T-cell (primary cell): ENCODE measurements around the gene ORM2. TPM values are rescaled to one million over a fixed set of nuclear protein-coding genes. Genes with fewer than 3 reads are reported as not detected.

ENCODE experiments used
- ATAC-seq, 4 experiments: fragments of 200-7000 bp in 3 of 4; fragments of 150-1000 bp in 1 of 4; cut with Tn5 transposase; replicated peaks in 1 of 4; 1 replicate in 3 of 4; 2 replicates in 1 of 4; pipeline ENCODE4 v1.10.0; 2021; ENCODE audit warnings: moderate library complexity in 3 of 4, mild to moderate bottlenecking in 2 of 4, moderate number of reproducible peaks in 1 of 4
- CTCF ChIA-PET, 2 donors: fragments of 300-600 bp; sonication (Branson Sonifier 250); formaldehyde crosslinking; loops; one replicate each; lab custom pipeline; 2022; ENCODE audit warnings: antibody characterized with exemption in 2 of 2; lab: Charles Lee
- POLR2A ChIA-PET, 2 donors: fragments of 300-600 bp; sonication (Branson Sonifier 250); formaldehyde crosslinking; loops; one replicate each; lab custom pipeline; 2022; ENCODE audit warnings: antibody characterized with exemption in 2 of 2; lab: Charles Lee
- DNase-seq, 35 experiments: peaks; one replicate each; pipeline versions ENCODE4 v3.0.0 to v3.0.0-alpha.2; 2013 to 2023
- H3K27ac ChIP-seq: one replicate; pipeline ENCODE4 v1.5.1; 2013; ENCODE audit warnings: low read length
- H3K27me3 ChIP-seq, 2 experiments: replicated peaks in 1 of 2; 1 replicate in 1 of 2; 2 replicates in 1 of 2; pipeline versions ENCODE4 v1.6.1 to v1.7.0; 2013; ENCODE audit warnings: low read length in 1 of 2, mixed read lengths in 1 of 2; ENCODE audit not compliant: control insufficient read depth in 2 of 2, insufficient read depth in 2 of 2; ENCODE audit errors: extremely low read depth in 1 of 2
- H3K36me3 ChIP-seq, 2 donors: 1 replicate in 1 of 2; 2 replicates in 1 of 2; pipeline versions ENCODE4 v1.6.1 to v1.7.0; 2013; ENCODE audit warnings: low read length in 1 of 2; ENCODE audit not compliant: control insufficient read depth in 2 of 2, insufficient read depth in 1 of 2; ENCODE audit errors: extremely low read depth in 1 of 2
- H3K4me1 ChIP-seq, 2 experiments: 1 replicate in 1 of 2; 2 replicates in 1 of 2; pipeline versions ENCODE4 v1.6.1 to v1.7.0; 2013; ENCODE audit warnings: low read length in 2 of 2, mixed read lengths in 1 of 2; ENCODE audit not compliant: insufficient read depth in 2 of 2, control insufficient read depth in 1 of 2; ENCODE audit errors: extremely low read depth in 1 of 2
- H3K4me3 ChIP-seq, 2 donors: 1 replicate in 1 of 2; 2 replicates in 1 of 2; pipeline versions ENCODE4 v1.5.1 to v1.7.0; 2013; ENCODE audit warnings: mild to moderate bottlenecking in 2 of 2, low read length in 1 of 2, moderate library complexity in 1 of 2; ENCODE audit not compliant: control insufficient read depth in 1 of 2; ENCODE audit errors: extremely low read depth in 1 of 2
- H3K9me3 ChIP-seq: 2 replicates; pipeline ENCODE4 v1.7.0; 2013
- H3K27ac Mint-ChIP-seq, 2 donors: one replicate each; pipeline ENCODE4 v1.8.0; 2020 to 2021; ENCODE audit warnings: mild to moderate bottlenecking in 2 of 2, mixed read lengths in 2 of 2
- H3K27me3 Mint-ChIP-seq, 2 donors: one replicate each; pipeline ENCODE4 v1.8.0; 2021 to 2022; ENCODE audit warnings: mixed read lengths in 2 of 2
- H3K36me3 Mint-ChIP-seq: one replicate; pipeline ENCODE4 v1.8.0; 2021; ENCODE audit warnings: mixed read lengths
- H3K4me1 Mint-ChIP-seq, 3 donors: one replicate each; pipeline ENCODE4 v1.8.0; 2020 to 2022; ENCODE audit warnings: mixed read lengths in 3 of 3, mild to moderate bottlenecking in 1 of 3
- H3K4me3 Mint-ChIP-seq, 3 donors: one replicate each; pipeline ENCODE4 v1.8.0; 2020 to 2022; ENCODE audit warnings: mild to moderate bottlenecking in 3 of 3, mixed read lengths in 3 of 3, moderate library complexity in 3 of 3
- H3K9me3 Mint-ChIP-seq, 3 donors: one replicate each; pipeline ENCODE4 v1.8.0; 2020 to 2022; ENCODE audit warnings: mixed read lengths in 3 of 3
- WGBS: methylation state at CpG from one replicate; pipeline ENCODE4 v1.1.5; 2013; ENCODE audit warnings: missing lambda C conversion rate; ENCODE audit not compliant: insufficient coverage; 5-methylcytosine and 5-hydroxymethylcytosine counted together
- total RNA-seq, 35 experiments: library from RNA in 6 of 35; stranded (reverse) in 6 of 35; fragments of 120-200 nt in 1 of 35; gene quantifications; one replicate each; pipeline versions ENCODE4 v1.2.1 to v1.2.4 and lab custom pipeline; 2013 to 2026

The ORM2 gene
- total RNA-seq, 5 donors from 2014 or later (not counting 1 experiment from before 2014, with no cell fraction given) = 1.4 to 2.2 (median 1.8) TPM; not detected in 2

GRCh38 chr9:114367366-114367765 lies 37.7 kb downstream of the ORM2 start:
- 51% methylated on average over 4 of the region's 6 CpGs for WGBS
- no peaks in the 10 kb centered on the region for H3K9me3 ChIP-seq
- DNase-seq = no peak
- H3K27me3 ChIP-seq = no peaks in the 10 kb centered on the region
- no peak for ATAC-seq
- Mint-ChIP-seq H3K36me3 (peaks cover 56% of the 10 kb centered on the region), H3K9me3 (no peaks in the 10 kb centered on the region), H3K27ac (peak overlapping the region; percentile 93 to 97), H3K4me1 (peaks cover 85 to 95% (median 90%) of the 10 kb centered on the region in 3 donors), H3K4me3 (peak overlapping the region; percentile 53 to 77 (median 59)), H3K27me3 (no peaks in the 10 kb centered on the region)
- ChIA-PET CTCF (interaction anchor here (0.5 to 4.7 kb wide), 8 partner anchors 18 to 286 kb away, joined by 3 to 25 read pairs (median 4); partner anchors contain the start of gene AKNA (in 1 of the 2)), POLR2A (interaction anchor here in 1 of 2 donors (1.2 to 2.7 kb wide), 4 partner anchors 16 to 30 kb away, joined by 3 to 16 read pairs (median 6); partner anchors contain the start of gene AKNA)
- H3K4me3 ChIP-seq = no peak overlapping the region
- peaks cover 85 to 95% of the 10 kb centered on the region in 2 experiments for H3K4me1 ChIP-seq
- H3K36me3 ChIP-seq = peaks cover 6 to 88% of the 10 kb centered on the region in 2 donors
- peak overlapping the region; percentile 96 for H3K27ac ChIP-seq

DNA sequence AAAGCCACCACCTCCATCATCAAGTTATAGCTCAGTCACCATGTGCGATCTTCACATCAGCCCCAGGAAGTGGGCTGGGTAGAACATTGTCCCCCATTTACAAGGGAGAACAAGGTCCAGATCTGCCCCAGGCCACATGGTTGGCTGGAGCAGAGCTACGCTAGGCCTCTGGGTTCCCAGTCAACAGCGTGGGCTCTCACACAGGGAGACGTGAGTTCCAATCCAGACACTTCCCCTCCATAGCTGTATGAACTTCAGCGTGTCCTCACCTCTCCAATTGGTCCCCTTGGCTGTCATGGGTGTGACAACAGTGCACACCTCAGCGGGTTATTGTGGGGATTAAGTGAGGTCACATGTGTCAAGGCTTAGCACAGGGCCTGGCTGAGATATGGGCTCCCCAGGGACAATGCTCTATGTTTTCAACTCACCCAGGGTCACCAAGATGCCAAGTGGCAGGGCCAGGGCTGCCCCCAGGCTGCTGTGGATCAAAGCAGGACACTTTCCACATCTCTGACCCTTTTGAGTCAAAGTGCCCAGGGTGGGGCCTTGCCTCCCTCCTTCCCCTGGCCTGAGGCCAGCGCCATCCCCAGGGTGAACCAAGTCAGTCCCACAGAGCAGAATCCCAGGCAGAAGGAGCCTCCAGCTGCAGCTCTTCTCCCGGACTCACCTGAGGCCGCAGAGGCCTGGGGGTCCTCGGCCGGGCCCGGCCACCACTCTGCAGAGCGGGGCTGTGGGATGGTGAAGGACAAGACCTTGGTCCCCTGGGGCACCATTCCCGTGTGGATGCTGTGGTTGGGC lies 38.3 kb downstream of the ORM2 start:
- peak overlapping the region; percentile 93 to 97 for H3K27ac Mint-ChIP-seq
- H3K27me3 Mint-ChIP-seq = no peaks in the 10 kb centered on the region
- no peak overlapping the region for H3K4me3 ChIP-seq
- ChIA-PET POLR2A (interaction anchor here (0.6 to 2.7 kb wide), 5 partner anchors 16 to 30 kb away, joined by 3 to 16 read pairs (median 3); no protein-coding TSS in a partner anchor), CTCF (interaction anchor here (0.5 to 4.7 kb wide), 8 partner anchors 17 to 286 kb away, joined by 3 to 25 read pairs (median 4); partner anchors contain the start of gene AKNA (in 1 of the 2))
- H3K36me3 ChIP-seq = peaks cover 6 to 87% of the 10 kb centered on the region in 2 donors
- peak overlapping the region; percentile 96 for H3K27ac ChIP-seq
- peaks cover 54% of the 10 kb centered on the region for H3K36me3 Mint-ChIP-seq
- H3K9me3 Mint-ChIP-seq = no peaks in the 10 kb centered on the region
- no peaks in the 10 kb centered on the region for H3K27me3 ChIP-seq
- DNase-seq (peak in 1 of 35 experiments; percentile 44), ATAC-seq (no peak)
- no peaks in the 10 kb centered on the region for H3K9me3 ChIP-seq
- peak overlapping the region in 2 of 3 donors; percentile 28 to 77 for H3K4me3 Mint-ChIP-seq
- peaks cover 88 to 96% (median 94%) of the 10 kb centered on the region in 3 donors for H3K4me1 Mint-ChIP-seq
- WGBS = 79% methylated on average over 11 of the region's 14 CpGs
- peaks cover 88 to 95% of the 10 kb centered on the region in 2 experiments for H3K4me1 ChIP-seq

DNA sequence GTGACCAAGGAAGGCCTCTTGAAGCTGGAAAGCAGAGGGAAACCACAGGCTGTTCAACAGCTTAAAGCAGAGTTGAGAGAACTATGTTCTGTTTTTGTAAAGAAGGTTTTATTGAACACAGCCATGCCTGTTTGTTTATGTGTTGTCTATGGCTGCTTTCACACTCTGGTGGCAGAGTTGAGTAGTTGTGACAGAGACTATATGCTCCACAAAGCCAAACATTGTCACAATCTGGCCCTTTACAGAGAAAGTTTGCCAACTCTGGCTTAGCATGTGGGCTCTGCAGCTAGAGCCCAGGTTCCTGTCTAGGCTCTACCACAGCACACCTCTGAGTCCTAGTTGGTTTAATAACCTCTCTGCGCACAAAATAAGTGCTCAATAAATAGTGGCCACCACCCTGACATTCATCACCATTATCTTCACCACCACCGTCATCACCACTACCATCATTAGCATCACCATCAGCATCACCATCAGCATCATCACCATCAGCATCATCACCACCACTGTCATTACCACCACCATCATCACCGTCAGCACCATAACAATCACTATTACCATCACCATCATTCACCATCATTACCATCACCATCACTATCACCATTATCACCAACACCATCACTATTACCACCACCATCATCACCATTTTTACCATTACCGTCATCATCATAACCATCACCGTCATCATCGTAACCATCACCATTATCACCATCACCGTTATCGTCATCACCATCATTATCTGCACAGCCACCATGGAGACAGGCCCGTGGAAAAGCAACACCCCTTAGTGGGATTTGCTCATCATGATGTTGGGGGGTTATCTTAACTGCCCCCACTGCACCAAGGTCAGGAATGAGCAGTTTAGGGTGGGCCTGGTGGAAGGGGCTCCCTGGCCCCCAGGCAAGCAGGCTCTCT lies 39.8 kb downstream of the ORM2 start:
- Mint-ChIP-seq H3K4me3 (peak overlapping the region in 2 of 3 donors; percentile 0 to 79), H3K4me1 (peaks cover 88 to 95% (median 94%) of the 10 kb centered on the region in 3 donors), H3K27me3 (no peaks in the 10 kb centered on the region), H3K27ac (peak overlapping the region; percentile 64 to 69), H3K9me3 (no peaks in the 10 kb centered on the region), H3K36me3 (peaks cover 49% of the 10 kb centered on the region)
- 51% methylated on average over 4 of the region's 9 CpGs for WGBS
- DNase-seq (peak in 11 of 35 experiments; percentile 13 to 73 (median 38)), ATAC-seq (no peak)
- ChIA-PET CTCF (interaction anchor here in 1 of 2 donors (1.0 to 4.7 kb wide), 3 partner anchors 16 to 19 kb away, joined by 3 to 25 read pairs (median 9); partner anchors contain the start of gene AKNA), POLR2A (interaction anchor here (0.5 to 1.4 kb wide), 7 partner anchors 12 to 28 kb away, joined by 3 to 15 read pairs (median 4); partner anchors contain the start of gene AKNA (in 1 of the 2))
- no peaks in the 10 kb centered on the region for H3K27me3 ChIP-seq
- no peaks in the 10 kb centered on the region for H3K9me3 ChIP-seq
- H3K4me3 ChIP-seq = no peak overlapping the region
- peaks cover 6 to 84% of the 10 kb centered on the region in 2 donors for H3K36me3 ChIP-seq
- H3K4me1 ChIP-seq = peaks cover 86 to 95% of the 10 kb centered on the region in 2 experiments
- peak overlapping the region; percentile 96 for H3K27ac ChIP-seq

GRCh38 chr9:114370251-114370967 lies 40.7 kb downstream of the ORM2 start:
- H3K4me1 ChIP-seq = peaks cover 86 to 97% of the 10 kb centered on the region in 2 experiments
- Mint-ChIP-seq H3K4me1 (peaks cover 90 to 96% (median 95%) of the 10 kb centered on the region in 3 donors), H3K4me3 (peak overlapping the region in 2 of 3 donors; percentile 21 to 79), H3K36me3 (peaks cover 51% of the 10 kb centered on the region), H3K27ac (peak overlapping the region; percentile 86 to 96), H3K9me3 (no peaks in the 10 kb centered on the region), H3K27me3 (no peaks in the 10 kb centered on the region)
- H3K27me3 ChIP-seq = no peaks in the 10 kb centered on the region
- 100% methylated on average over 2 of the region's 6 CpGs for WGBS
- H3K27ac ChIP-seq = peak overlapping the region; percentile 96
- no peak for ATAC-seq
- CTCF ChIA-PET = interaction anchor here in 1 of 2 donors (1.3 kb wide), 1 partner anchor 16 kb away, joined by 3 read pairs; no protein-coding TSS in a partner anchor
- no peak for DNase-seq
- POLR2A ChIA-PET = interaction anchor here (1.0 to 3.9 kb wide), 4 partner anchors 14 to 17 kb away, joined by 3 to 34 read pairs (median 6); partner anchors contain the start of gene AKNA (in 1 of the 2)
- no peak overlapping the region for H3K4me3 ChIP-seq
- no peaks in the 10 kb centered on the region for H3K9me3 ChIP-seq
- peaks cover 6 to 85% of the 10 kb centered on the region in 2 donors for H3K36me3 ChIP-seq

DNA sequence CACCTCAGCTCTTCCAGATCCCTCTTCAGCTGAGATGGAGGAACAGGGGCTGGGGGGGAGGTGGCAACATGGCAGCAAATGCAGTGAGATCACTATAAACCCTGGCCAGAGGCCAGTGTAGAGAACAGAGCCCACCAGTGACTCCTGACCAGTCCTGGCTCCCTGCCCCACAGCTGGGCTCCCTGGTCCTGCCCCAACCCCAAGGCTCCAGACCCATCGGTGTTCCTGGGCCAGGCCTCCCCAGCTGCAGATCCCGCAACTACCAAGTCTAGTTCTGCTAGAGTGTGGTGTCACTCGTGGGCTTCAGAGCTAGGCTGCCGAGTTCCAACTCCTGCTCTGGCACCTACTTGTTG lies 41.3 kb downstream of the ORM2 start:
- H3K27ac ChIP-seq = peak overlapping the region; percentile 96
- Mint-ChIP-seq H3K36me3 (peaks cover 52% of the 10 kb centered on the region), H3K4me1 (peaks cover 91 to 96% (median 95%) of the 10 kb centered on the region in 3 donors), H3K4me3 (peak overlapping the region in 2 of 3 donors; percentile 21 to 79), H3K9me3 (no peaks in the 10 kb centered on the region), H3K27me3 (no peaks in the 10 kb centered on the region), H3K27ac (peak overlapping the region; percentile 86 to 96)
- ATAC-seq (no peak), DNase-seq (no peak)
- H3K4me1 ChIP-seq = peaks cover 86 to 97% of the 10 kb centered on the region in 2 experiments
- no peaks in the 10 kb centered on the region for H3K9me3 ChIP-seq
- H3K27me3 ChIP-seq = no peaks in the 10 kb centered on the region
- WGBS = 60% methylated on average over 1 of the region's 4 CpGs
- CTCF ChIA-PET = interaction anchor here in 1 of 2 donors (1.3 kb wide), 1 partner anchor 15 kb away, joined by 3 read pairs; no protein-coding TSS in a partner anchor
- POLR2A ChIA-PET = interaction anchor here (0.6 to 3.9 kb wide), 5 partner anchors 14 to 22 kb away, joined by 3 to 34 read pairs (median 7); partner anchors contain the start of gene AKNA (in 1 of the 2)
- peak overlapping the region in 1 of 2 donors; percentile 42 for H3K4me3 ChIP-seq
- peaks cover 3 to 84% of the 10 kb centered on the region in 2 donors for H3K36me3 ChIP-seq
